ENCODE results near the gene SUSD4. TPM values are rescaled to one million over a fixed set of nuclear protein-coding genes. Genes with fewer than 3 reads are reported as not detected.

SUSD4 gene
- total and polyA plus RNA-seq, 2 of the 8 experiments (the other 6 are each of a cell fraction or from before 2014, with no cell fraction given), result 3.9 to 5.2 TPM

DNA sequence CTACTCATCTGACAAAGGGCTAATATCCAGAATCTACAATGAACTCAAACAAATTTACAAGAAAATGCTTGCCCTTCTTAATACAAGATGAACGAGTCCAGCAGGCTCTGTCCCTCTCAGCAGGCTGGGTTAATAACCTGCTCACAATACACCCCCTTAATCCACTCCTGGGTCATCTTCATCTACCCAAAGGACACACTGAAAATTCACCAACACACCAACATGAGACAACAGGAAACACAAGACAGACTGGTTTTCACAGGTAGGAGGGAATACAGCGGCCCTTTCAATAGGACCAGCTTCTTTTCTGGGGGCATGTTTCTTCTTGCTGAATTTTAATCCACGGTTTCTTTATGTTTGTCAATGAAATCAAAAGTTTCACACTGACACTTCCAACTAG is 44.6 kb downstream of the SUSD4 start:
- no peak overlapping the region for H4K5ac ChIP-seq (ENCODE audit: insufficient read length, low read depth, low read length)
- no peak overlapping the region for H4K91ac ChIP-seq (replicated peaks; ENCODE audit: insufficient read length, low read length)
- CTCF ChIA-PET (ENCODE audit: partially characterized antibody), result interaction anchor here (1.0 to 1.9 kb wide), 2 partner anchors 153 to 229 kb away, joined by 3 to 4 read pairs; no protein-coding TSS in a partner anchor
- no peak overlapping the region for H3K56ac ChIP-seq (replicated peaks; ENCODE audit: insufficient read length, low read depth, low read length)
- H3K4ac ChIP-seq (replicated peaks; ENCODE audit: insufficient read length, low read depth, low read length), result no peak overlapping the region
- no peak overlapping the region for H4K8ac ChIP-seq (ENCODE audit: extremely low read depth, insufficient read depth, low read length)
- no peaks in the 10 kb centered on the region for H3K79me1 ChIP-seq (ENCODE audit: low read depth, low read length)
- H2BK12ac ChIP-seq (ENCODE audit: low read depth, low read length), result no peak overlapping the region
- DNase-seq (ENCODE audit: low read depth in 1 of 2, low spot score in 2 of 2) (no peak), FAIRE-seq (peak; percentile 13)
- H3K4me2 ChIP-seq (ENCODE audit: insufficient read depth in 1 of 2, low read depth in 2 of 2, low read length in 2 of 2), result peak overlapping the region in 1 of 2 experiments; percentile 58; a peak in 2 of 4 replicates
- H3K27ac ChIP-seq (ENCODE audit: low read depth, low read length), result no peak overlapping the region
- 0 out of 8 replicates have a peak overlapping the region, but pooled peaks of 1 of the 4 experiments have one; percentile 22 for H3K4me3 ChIP-seq (ENCODE audit: extremely low read depth in 1 of 4, insufficient read depth in 2 of 4, low read depth in 3 of 4, low read length in 4 of 4)
- H2AK5ac ChIP-seq (ENCODE audit: low read depth, low read length), result no peak overlapping the region
- no peak overlapping the region for H3K18ac ChIP-seq (ENCODE audit: extremely low read depth, low read length)
- no peaks in the 10 kb centered on the region for H3K36me3 ChIP-seq (ENCODE audit: control insufficient read depth in 2 of 4, insufficient read depth in 4 of 4, low read length in 3 of 4)
- TF ChIP-seq JUND (IDR thresholded peaks at IDR 0.05; ENCODE audit: low read length) (no peak), CTBP2 (IDR thresholded peaks at IDR 0.05; ENCODE audit: borderline replicate concordance, insufficient read depth, insufficient read length, low read length) (no peak), KDM4A (IDR thresholded peaks at IDR 0.05; ENCODE audit: low read depth, low read length, severe bottlenecking) (no peak)
- WGBS, 2 experiments (ENCODE audit: extremely low coverage in 1 of 2, insufficient coverage in 1 of 2, insufficient read length in 1 of 2, insufficient replicate concordance in 2 of 2, low coverage in 1 of 2, low lambda C conversion rate in 2 of 2, missing lambda C conversion rate in 1 of 2), result 98% methylated on average over 3 of the region's 3 CpGs; no CpG with 5 or more reads in 1 of the 2 experiments
- H2BK5ac ChIP-seq (ENCODE audit: low read depth, low read length), result no peak overlapping the region
- H2AFZ ChIP-seq (ENCODE audit: low read length), result no peak overlapping the region
- POLR2A ChIA-PET (ENCODE audit: partially characterized antibody), result no interaction called here
- H2BK20ac ChIP-seq (ENCODE audit: low read length), result 0 out of 2 replicates have a peak overlapping the region, but pooled peaks have one; percentile 48
- no peaks in the 10 kb centered on the region for H3K79me2 ChIP-seq (ENCODE audit: control insufficient read depth in 1 of 2, insufficient read depth in 2 of 2, low read length in 2 of 2)
- no peak overlapping the region for H2BK120ac ChIP-seq (replicated peaks; ENCODE audit: low read depth, low read length)
- no peak overlapping the region for H3K14ac ChIP-seq (ENCODE audit: insufficient read length)
- H4K20me1 ChIP-seq (replicated peaks in 1 of 2; ENCODE audit: control insufficient read depth in 1 of 2, insufficient read depth in 2 of 2, low read length in 2 of 2), result no peaks in the 10 kb centered on the region
- no peak overlapping the region for H3K23ac ChIP-seq (ENCODE audit: insufficient read length)
- peaks cover 2 to 12% (median 6%) of the 10 kb centered on the region in 4 experiments; a peak in 5 of 7 replicates for H3K4me1 ChIP-seq (replicated peaks in 1 of 4; ENCODE audit: control insufficient read depth in 3 of 4, insufficient read depth in 4 of 4, low read length in 3 of 4)
- no peak overlapping the region for H3K9ac ChIP-seq (replicated peaks in 1 of 4; ENCODE audit: extremely low read depth in 1 of 4, low read depth in 3 of 4, low read length in 3 of 4)
- no peaks in the 10 kb centered on the region for H3K27me3 ChIP-seq (replicated peaks in 1 of 4; ENCODE audit: control insufficient read depth in 3 of 4, extremely low read depth in 1 of 4, insufficient read depth in 3 of 4, low read length in 3 of 4)
- peaks cover 5% of the 10 kb centered on the region; the same call in 1 of the 2 replicates for H3K23me2 ChIP-seq (ENCODE audit: low read depth, low read length)
- H2BK15ac ChIP-seq (ENCODE audit: low read length), result no peak overlapping the region
- H3K9me3 ChIP-seq (ENCODE audit: insufficient read depth in 2 of 2, low read depth in 1 of 2, low read length in 1 of 2), result no peaks in the 10 kb centered on the region

Measured in H1 (cell line).